ENCODE data around the gene ZNF76.
A peak's percentile ranks its signal among the peaks of the same experiment; 100 is the strongest.
"Not testable (repeated sequence)": the region's sequence is repeated elsewhere in the genome, so short reads cannot be mapped to it uniquely, and the experiment has no call there.

Gene ZNF76

GRCh38 chr6:35304299-35304698 lies 44.8 kb downstream of the ZNF76 start:
- DNase-seq = no peak

- DNase-seq = peak; percentile 6
These were observed 45.6 kb downstream of the ZNF76 start for GRCh38 chr6:35305117-35305516.

GRCh38 chr6:35307138-35307537 lies 47.6 kb downstream of the ZNF76 start:
- not testable (repeated sequence) for DNase-seq

- not testable (repeated sequence) for DNase-seq
These were observed 49.0 kb downstream of the ZNF76 start for GRCh38 chr6:35308543-35308942.

GRCh38 chr6:35309611-35310264 lies 50.2 kb downstream of the ZNF76 start:
- no peak for DNase-seq

- peak; percentile 25 for DNase-seq
These were observed 50.8 kb downstream of the ZNF76 start for GRCh38 chr6:35310265-35310831.

GRCh38 chr6:35311390-35312075 lies 52.0 kb downstream of the ZNF76 start:
- DNase-seq = peak; percentile 28

- no peak for DNase-seq
These were observed 52.7 kb downstream of the ZNF76 start for GRCh38 chr6:35312076-35312800.

- DNase-seq = no peak
These were observed 53.3 kb downstream of the ZNF76 start for GRCh38 chr6:35312807-35313206.

- DNase-seq = no peak
These were observed 58.1 kb downstream of the ZNF76 start for GRCh38 chr6:35317483-35318195.

- no peak for DNase-seq
These were observed 58.9 kb downstream of the ZNF76 start for GRCh38 chr6:35318196-35319171.

GRCh38 chr6:35319346-35320030 lies 60.0 kb downstream of the ZNF76 start:
- no peak for DNase-seq

GRCh38 chr6:35320031-35320410 lies 60.5 kb downstream of the ZNF76 start:
- no peak for DNase-seq

GRCh38 chr6:35321091-35321490 lies 61.6 kb downstream of the ZNF76 start:
- DNase-seq = no peak

GRCh38 chr6:35327349-35328027 lies 68.0 kb downstream of the ZNF76 start:
- DNase-seq = peak; percentile 68

GRCh38 chr6:35328108-35328723 lies 68.7 kb downstream of the ZNF76 start:
- DNase-seq = no peak

- not testable (repeated sequence) for DNase-seq
These were observed 69.4 kb downstream of the ZNF76 start for GRCh38 chr6:35328965-35329364.

- DNase-seq = no peak
These were observed 71.1 kb downstream of the ZNF76 start for GRCh38 chr6:35330541-35331119.

GRCh38 chr6:35332074-35332887 lies 72.7 kb downstream of the ZNF76 start:
- peak; percentile 66 for DNase-seq

All from stimulated activated naive CD4-positive, alpha-beta T cell treated with Interleukin-2 at 50 U/mL for 16 hours (primary cell).